ENCODE results near the gene DLGAP1. TPM values are rescaled to one million over a fixed set of nuclear protein-coding genes. Genes with fewer than 3 reads are reported as not detected.

The DLGAP1 gene
- total RNA-seq, 4 donors from 2014 or later = 1.2 to 1.4 (median 1.4) TPM

DNA sequence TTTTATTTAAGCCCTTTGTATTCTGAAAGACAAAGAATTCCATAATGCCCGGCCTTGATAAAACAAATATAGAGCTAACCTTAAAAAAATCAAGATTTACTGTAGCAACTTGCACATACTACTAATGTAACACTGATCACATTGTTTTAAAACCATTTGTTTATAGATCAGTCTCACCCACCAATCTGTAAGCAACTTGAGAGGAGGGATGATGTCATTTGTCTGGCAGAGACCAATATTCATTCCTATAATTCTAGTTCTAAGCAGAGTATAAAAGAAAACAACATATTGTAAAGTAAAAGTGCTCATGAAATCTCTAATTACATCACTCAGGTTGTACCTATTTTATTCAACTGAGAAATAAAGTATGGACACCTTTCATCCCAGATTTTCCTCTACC is 624.5 kb downstream of the DLGAP1 start:
- WGBS = 82% methylated on average over 1 of the region's 1 CpG
- Histone ChIP-seq H3K27ac (replicated peaks in 1 of 4) (no peak overlapping the region), H3K4me1 (no peaks in the 10 kb centered on the region), H3K9me3 (no peaks in the 10 kb centered on the region), H3K4me3 (no peak overlapping the region), H3K27me3 (no peaks in the 10 kb centered on the region), H3K36me3 (no peaks in the 10 kb centered on the region)
- intact Hi-C loops (cut with DNase I) = no loop called here
- TF ChIP-seq POLR2A (IDR thresholded peaks at IDR 0.05; ENCODE audit: low read depth) (no peak), EP300 (IDR thresholded peaks at IDR 0.05) (no peak), POLR2AphosphoS5 (IDR thresholded peaks at IDR 0.05) (no peak)
- TF ChIP-seq, protein P1, sequence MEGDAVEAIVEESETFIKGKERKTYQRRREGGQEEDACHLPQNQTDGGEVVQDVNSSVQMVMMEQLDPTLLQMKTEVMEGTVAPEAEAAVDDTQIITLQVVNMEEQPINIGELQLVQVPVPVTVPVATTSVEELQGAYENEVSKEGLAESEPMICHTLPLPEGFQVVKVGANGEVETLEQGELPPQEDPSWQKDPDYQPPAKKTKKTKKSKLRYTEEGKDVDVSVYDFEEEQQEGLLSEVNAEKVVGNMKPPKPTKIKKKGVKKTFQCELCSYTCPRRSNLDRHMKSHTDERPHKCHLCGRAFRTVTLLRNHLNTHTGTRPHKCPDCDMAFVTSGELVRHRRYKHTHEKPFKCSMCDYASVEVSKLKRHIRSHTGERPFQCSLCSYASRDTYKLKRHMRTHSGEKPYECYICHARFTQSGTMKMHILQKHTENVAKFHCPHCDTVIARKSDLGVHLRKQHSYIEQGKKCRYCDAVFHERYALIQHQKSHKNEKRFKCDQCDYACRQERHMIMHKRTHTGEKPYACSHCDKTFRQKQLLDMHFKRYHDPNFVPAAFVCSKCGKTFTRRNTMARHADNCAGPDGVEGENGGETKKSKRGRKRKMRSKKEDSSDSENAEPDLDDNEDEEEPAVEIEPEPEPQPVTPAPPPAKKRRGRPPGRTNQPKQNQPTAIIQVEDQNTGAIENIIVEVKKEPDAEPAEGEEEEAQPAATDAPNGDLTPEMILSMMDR (IDR thresholded peaks at IDR 0.05) = no peak
- no peak for DNase-seq (ENCODE audit: extremely low spot score)

DNA sequence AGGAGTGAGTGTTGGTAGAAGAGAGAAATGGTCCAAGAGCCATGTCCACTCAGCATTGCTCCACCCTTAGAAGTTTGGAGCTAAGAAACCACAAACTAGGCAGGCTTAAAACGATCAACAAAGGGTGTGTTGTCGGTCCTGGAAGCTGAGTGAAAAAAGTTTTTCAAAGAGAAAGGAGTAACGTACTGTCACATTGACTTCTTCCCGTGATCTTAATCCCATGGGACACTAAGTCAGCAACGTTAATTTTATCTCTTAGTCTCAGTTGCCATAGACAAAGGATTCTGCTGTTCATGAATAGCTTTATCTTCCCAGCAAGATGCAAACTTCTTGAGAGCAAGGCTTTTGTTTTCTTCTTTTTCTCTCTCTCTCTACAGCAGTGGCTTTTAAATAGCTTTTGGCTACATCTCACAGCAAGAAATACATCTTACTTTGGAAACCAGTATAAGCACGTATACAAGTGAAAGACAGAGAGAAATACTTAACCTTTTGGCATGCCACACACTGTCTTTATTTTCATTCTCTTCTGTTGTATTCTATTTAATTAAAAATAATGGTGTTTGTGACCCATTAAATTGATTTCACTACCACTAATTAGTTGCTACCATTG is 627.8 kb downstream of the DLGAP1 start:
- 51% methylated on average over 6 of the region's 6 CpGs for WGBS
- no peak overlapping the region for H3K4me3 ChIP-seq

DNA sequence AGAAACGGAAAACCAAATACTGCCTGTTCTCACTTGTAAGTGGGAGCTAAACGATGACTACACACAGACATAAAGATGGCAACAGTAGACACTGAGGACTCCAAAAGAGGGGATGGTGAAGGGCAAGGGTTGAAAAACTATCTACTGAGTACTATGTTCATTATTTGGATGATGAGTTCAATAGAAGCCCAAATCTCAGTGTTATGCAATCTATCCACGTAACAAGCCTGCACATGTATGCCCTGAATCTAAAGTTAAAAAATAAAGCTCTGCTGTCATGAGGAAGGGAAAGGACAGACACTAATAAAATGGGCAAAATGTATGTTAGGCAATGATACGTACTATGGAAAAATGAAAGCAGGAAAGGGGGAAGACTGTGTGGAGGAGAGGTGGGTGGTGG is 629.1 kb downstream of the DLGAP1 start:
- H3K36me3 ChIP-seq = no peaks in the 10 kb centered on the region
- H3K27ac ChIP-seq (replicated peaks in 1 of 4) = no peak overlapping the region
- 90% methylated on average over 4 of the region's 4 CpGs for WGBS
- H3K9me3 ChIP-seq = no peaks in the 10 kb centered on the region
- no peaks in the 10 kb centered on the region for H3K27me3 ChIP-seq
- no peak overlapping the region for H3K4me3 ChIP-seq
- intact Hi-C loops (cut with DNase I) = no loop called here
- DNase-seq (ENCODE audit: extremely low spot score) = no peak
- no peaks in the 10 kb centered on the region for H3K4me1 ChIP-seq
- no peak for TF ChIP-seq POLR2AphosphoS5 (IDR thresholded peaks at IDR 0.05)
- TF ChIP-seq EP300 (IDR thresholded peaks at IDR 0.05) = no peak
- no peak for TF ChIP-seq POLR2A (IDR thresholded peaks at IDR 0.05; ENCODE audit: low read depth)
- TF ChIP-seq, protein P1 (IDR thresholded peaks at IDR 0.05) = no peak

More for the DNA sequence above, 627.8 kb downstream of the DLGAP1 start:
- Histone ChIP-seq H3K27me3 (no peaks in the 10 kb centered on the region), H3K9me3 (no peaks in the 10 kb centered on the region), H3K36me3 (no peaks in the 10 kb centered on the region), H3K4me1 (no peaks in the 10 kb centered on the region), H3K27ac (replicated peaks in 1 of 4) (no peak overlapping the region)
- no peak for DNase-seq (ENCODE audit: extremely low spot score)
- intact Hi-C loops (cut with DNase I) = no loop called here
- TF ChIP-seq, protein P1 (IDR thresholded peaks at IDR 0.05) = no peak
- TF ChIP-seq EP300 (IDR thresholded peaks at IDR 0.05) (no peak), POLR2AphosphoS5 (IDR thresholded peaks at IDR 0.05) (no peak), POLR2A (IDR thresholded peaks at IDR 0.05; ENCODE audit: low read depth) (no peak)

- Histone ChIP-seq H3K4me1 (no peaks in the 10 kb centered on the region), H3K27me3 (no peaks in the 10 kb centered on the region), H3K36me3 (no peaks in the 10 kb centered on the region), H3K4me3 (no peak overlapping the region), H3K27ac (replicated peaks in 1 of 4) (no peak overlapping the region), H3K9me3 (no peaks in the 10 kb centered on the region)
- TF ChIP-seq POLR2AphosphoS5 (IDR thresholded peaks at IDR 0.05) (no peak), EP300 (IDR thresholded peaks at IDR 0.05) (no peak), POLR2A (IDR thresholded peaks at IDR 0.05; ENCODE audit: low read depth) (no peak)
- TF ChIP-seq, protein P1 (IDR thresholded peaks at IDR 0.05) = no peak
- DNase-seq (ENCODE audit: extremely low spot score) = no peak
- intact Hi-C loops (cut with DNase I) = no loop called here
Measured at GRCh38 chr18:3824101-3824500, 631.0 kb downstream of the DLGAP1 start.

DNA sequence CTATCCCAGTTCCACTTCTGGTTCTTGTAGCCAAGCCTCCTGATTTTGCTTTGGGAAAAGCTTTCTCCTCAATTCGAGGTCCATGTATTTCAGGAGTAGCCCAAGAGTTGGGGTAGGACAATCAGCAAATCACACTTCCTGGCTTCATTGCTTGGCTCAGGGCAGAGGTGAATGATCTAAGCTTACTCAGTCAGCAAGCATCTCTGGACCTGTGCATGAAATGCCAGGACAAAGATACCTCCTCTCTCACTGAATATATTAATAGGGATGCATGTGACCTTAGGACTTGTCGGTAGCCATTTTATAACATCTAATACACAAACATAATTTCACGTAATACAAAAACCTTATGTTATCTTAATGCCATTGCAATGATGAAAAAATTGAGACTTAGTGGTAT is 632.0 kb downstream of the DLGAP1 start:
- no peaks in the 10 kb centered on the region for H3K4me1 ChIP-seq

More for the DNA sequence above, 632.0 kb downstream of the DLGAP1 start:
- Histone ChIP-seq H3K9me3 (no peaks in the 10 kb centered on the region), H3K4me3 (no peak overlapping the region), H3K27me3 (no peaks in the 10 kb centered on the region), H3K27ac (replicated peaks in 1 of 4) (no peak overlapping the region), H3K36me3 (no peaks in the 10 kb centered on the region)
- intact Hi-C loops (cut with DNase I) = no loop called here
- 84% methylated on average over 3 of the region's 3 CpGs for WGBS
- TF ChIP-seq POLR2AphosphoS5 (IDR thresholded peaks at IDR 0.05) = no peak
- TF ChIP-seq EP300 (IDR thresholded peaks at IDR 0.05) = no peak
- TF ChIP-seq, protein P1 (IDR thresholded peaks at IDR 0.05) = no peak
- TF ChIP-seq POLR2A (IDR thresholded peaks at IDR 0.05; ENCODE audit: low read depth) = no peak
- no peak for DNase-seq (ENCODE audit: extremely low spot score)
